Measurements from ENCODE around the gene ZFP69B. TPM values are rescaled to one million over a fixed set of nuclear protein-coding genes. Genes with fewer than 3 reads are reported as not detected.

ZFP69B gene
- total RNA-seq = 1.3 TPM
- long read RNA-seq, partial matches to known transcripts = 0 of 4 reads
- long read RNA-seq, other reads (novel, unspliced or antisense) = 1 of 4 reads

DNA sequence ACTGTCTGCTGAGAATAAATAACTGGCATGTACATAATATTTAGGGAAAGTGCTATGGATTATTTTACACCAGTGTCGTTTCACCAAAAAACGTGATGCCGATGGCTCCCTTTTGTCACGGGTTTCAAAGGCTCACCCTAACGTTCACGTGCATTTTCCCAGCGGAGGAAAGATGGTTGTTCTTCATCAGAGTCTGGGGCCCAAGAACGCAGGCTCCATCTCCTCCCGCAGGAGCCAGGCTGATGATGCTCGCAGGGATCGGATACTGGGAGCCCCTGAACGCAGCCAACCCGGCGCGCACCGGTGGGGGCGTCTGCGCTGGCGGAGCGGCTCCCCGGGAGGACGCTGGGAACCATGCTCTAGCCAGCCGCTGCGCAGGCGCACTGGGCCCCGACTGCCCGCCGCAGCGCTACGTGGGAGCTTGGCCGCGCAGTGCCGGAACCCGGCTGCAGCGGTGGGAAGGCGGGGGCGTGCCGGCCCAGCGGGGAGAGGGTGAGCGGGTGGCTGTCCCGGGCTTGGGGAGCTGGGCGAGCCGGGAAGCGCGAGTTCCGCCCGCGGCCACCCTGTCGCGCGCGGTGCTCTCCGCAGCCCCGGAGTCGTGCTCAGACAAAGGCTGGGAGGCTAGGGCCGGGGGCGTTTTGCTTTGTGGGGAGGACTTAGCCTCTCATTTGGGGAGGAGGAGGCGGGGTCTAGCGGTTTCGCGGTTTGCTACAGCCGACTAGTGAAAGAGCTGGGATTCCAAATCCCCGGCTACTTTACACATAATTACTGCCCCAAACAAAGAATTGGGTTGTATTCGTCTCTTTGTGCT is at the start of gene ZFP69B:
ZFP69B (plus strand) TSS at position 793 of the 811 bp plus-strand sequence. CDS start 486 bp downstream, outside the sequence.
- peak; percentile 100 for ATAC-seq (ENCODE audit: poor library complexity)
- intact Hi-C loops (cut with DNase I) = no loop called here
- peak; percentile 96 for DNase-seq

DNA sequence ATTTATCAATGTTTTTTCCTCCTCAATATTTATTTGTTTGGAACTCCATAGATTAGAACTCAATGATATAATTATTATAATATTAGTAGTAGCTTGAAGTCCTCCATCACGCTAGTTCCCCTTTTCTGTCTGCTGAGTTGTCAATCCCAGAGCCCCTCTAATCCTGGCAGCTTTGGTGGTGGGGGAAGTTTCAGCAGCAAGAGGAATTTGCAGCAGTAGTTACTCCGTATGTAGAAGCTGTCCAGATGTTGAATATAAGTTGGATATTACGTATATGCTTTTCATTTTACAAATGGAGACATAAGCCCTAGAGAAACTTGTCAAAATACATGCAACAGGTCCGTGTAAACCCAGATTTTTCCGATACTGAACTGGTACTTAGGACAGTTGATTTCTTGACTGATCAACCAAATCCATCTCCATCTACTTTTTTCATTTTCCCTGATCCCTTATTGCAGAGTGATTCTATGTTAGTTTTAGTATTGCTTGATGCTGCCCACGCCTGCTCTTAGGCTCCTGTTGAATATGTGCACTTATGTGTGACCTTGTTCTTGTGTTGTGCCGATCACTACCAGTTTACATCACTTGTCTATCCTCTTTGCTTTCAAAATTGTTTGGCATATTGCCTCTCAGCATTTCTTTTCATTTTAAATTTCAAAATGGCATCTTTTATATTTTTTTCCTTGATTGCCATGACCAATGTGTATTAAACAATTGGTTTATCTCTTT is 48.6 kb upstream of the ZFP69B start:
- ATAC-seq (ENCODE audit: poor library complexity) (no peak), DNase-seq (no peak)
- intact Hi-C loops (cut with DNase I) = loop anchor here (5.0 kb wide), 1 partner anchor 254 kb away; no protein-coding TSS in a partner anchor

DNA sequence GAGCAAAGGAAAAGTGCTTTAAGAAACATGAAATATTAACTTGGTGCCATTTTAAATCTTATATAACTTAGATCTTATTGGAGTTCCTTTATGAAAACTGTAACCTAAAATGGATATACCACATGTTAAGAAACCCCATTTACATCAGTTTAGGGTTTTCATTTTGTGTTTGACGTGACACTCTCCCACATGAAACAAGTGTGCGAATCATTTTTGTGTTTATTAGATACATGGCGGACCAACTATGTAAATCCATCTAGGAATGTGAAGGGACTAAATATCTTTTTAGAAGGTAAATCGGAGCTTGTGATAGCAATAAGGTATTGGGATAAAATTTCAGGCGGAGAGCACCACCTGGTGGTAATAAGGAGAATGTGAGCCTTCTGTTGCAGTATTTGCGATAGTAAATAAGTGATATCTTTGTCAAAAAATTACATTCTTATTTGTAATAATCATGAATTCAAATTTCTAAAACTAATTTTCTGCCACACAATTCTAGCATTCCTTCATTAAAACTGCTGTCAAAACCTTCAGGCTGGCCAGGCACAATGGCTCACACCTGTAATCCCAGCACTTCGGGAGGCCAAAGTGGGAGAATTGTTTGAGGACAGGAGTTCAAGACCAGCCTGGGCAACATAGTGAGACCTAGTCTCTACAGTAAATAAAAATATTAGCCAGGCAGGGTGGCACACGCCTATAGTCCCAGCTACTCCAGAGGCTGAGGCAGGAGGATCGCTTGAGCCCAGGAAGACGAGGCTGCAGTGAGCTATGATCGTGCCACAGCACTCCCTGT is 45.4 kb upstream of the ZFP69B start:
- peak; percentile 67 for ATAC-seq (ENCODE audit: poor library complexity)
- intact Hi-C loops (cut with DNase I) = loop anchor here (5.0 kb wide), 1 partner anchor 258 kb away; no protein-coding TSS in a partner anchor
- DNase-seq = no peak

DNA sequence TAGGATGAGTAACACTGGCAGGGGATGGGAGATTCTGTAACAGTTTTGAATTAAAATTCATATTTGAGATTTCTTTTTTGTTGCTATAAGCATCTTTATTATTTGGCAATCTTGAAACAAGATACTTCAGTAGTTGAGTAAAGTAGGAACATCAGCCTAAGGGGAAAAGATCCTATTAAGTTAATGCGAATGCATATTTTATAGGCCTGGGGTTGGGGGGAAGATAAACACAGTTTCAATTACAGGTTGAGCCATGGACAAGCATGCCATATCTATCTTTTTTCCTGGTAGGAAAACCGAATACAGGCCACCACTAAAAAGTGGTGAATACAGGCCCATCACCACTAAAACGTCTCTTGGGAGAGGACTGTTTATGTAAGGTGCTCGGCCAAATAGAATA is 44.5 kb upstream of the ZFP69B start:
- DNase-seq (no peak), ATAC-seq (ENCODE audit: poor library complexity) (no peak)
- intact Hi-C loops (cut with DNase I) = no loop called here

DNA sequence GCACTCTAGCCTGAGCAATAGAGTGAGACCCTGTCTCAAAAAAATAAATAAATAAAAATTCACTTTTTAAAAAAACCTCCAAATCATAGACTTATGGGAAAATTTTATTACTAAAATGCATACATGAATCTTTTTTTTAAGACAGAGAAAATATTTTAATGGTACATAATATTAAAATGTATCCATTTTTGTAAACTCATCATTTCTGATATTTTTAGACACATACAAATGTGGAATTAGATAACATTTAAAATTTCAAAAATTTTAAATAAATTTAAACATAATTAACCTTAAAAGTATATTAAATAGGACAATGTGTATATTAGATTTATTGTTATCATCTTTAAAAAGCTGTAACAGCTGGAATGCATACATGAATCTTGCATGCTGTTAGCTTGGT is 42.8 kb upstream of the ZFP69B start:
- DNase-seq = no peak
- intact Hi-C loops (cut with DNase I) = no loop called here
- no peak for ATAC-seq (ENCODE audit: poor library complexity)

DNA sequence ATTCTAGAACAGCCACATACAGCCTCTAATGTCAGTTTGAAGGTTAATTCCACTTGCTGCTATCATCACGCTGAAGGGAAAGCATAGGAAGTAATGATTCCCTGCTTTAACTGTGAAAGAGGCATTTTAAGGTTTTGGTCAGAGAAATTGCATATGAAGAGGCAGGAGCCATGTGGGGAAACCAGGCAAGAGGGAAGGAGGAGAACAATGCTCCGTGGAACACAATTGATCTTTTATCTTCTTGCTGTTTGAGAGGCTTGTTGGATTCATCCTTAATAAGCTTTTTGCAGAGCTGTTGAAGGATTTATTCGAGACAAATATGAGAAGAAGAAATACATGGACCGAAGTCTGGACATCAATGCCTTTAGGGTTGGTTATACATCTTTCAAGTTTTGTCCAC is 40.8 kb upstream of the ZFP69B start:
- ATAC-seq (ENCODE audit: poor library complexity) = no peak
- intact Hi-C loops (cut with DNase I) = no loop called here
- no peak for DNase-seq

DNA sequence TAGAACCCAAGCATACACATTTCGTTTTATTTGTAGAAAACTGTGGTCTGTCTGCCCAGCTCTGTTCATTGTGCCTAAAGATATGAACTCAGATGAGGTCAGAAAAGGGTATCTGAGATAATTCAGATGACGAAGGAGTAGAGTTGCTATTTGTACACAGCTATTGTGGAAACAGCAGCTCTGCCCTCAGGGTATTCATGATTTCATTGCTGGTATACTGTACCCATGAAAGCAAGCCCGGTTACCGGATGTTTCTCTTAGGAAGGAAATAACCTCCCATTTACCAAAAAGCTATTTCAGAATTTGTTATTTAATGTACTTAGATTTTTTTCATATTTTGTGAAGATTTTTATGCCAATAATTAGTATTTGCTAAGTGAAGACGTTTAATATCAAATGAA is 39.0 kb upstream of the ZFP69B start:
- no peak for DNase-seq
- ATAC-seq (ENCODE audit: poor library complexity) = no peak
- intact Hi-C loops (cut with DNase I) = no loop called here

DNA sequence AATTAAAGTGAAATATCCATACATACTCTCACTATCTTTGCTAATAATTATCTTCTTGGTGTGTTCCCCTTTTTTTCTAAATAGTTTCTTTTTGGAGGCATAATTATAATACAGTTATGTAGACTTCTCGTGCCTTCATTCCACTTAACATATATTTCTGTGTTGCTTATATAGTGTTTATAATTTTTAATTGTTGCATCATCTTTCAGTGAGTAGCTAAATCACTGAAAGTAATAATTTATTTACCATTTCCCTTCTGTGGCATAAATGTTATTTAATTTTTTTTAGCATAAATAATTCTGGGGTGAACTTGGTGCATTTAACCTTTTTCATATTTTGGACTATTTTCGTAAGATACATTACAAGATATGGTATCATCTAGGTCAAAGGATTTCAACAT is 38.4 kb upstream of the ZFP69B start:
- ATAC-seq (ENCODE audit: poor library complexity) (no peak), DNase-seq (no peak)
- intact Hi-C loops (cut with DNase I) = no loop called here

DNA sequence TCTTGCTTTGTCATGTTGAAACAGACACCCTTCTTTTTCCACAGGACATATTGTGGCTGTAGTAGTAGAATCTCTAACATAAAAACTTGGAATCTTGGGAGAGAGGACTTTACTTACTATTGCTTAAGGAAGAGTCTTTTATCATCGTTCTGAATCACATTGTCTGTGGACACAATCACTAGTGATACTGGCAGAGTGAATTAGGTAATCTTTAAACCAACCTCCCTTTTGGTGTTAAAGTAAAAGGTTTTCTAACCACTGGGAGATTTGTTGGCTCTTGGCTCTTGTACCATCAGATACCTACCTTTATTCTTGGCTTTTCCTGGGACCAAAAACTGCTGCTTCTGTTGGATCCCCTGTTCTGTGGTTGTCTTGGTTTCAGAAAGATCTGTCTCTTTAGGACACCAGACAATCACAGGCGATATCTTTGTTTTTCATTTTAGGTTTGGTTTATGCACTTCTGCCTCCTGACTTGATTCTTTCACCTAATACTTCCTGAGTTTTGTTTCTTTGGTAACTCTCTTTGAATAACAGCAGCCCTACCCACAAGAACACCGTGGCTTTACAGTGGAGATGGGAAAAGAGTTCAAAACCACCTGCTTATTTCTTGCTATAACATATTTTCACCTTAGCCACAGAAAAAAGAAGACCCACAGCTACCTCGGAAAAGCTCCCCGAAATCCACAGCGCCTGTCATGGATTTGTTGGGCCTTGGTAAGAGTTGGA is 36.6 kb upstream of the ZFP69B start:
- ATAC-seq (ENCODE audit: poor library complexity) (no peak), DNase-seq (no peak)
- intact Hi-C loops (cut with DNase I) = no loop called here

DNA sequence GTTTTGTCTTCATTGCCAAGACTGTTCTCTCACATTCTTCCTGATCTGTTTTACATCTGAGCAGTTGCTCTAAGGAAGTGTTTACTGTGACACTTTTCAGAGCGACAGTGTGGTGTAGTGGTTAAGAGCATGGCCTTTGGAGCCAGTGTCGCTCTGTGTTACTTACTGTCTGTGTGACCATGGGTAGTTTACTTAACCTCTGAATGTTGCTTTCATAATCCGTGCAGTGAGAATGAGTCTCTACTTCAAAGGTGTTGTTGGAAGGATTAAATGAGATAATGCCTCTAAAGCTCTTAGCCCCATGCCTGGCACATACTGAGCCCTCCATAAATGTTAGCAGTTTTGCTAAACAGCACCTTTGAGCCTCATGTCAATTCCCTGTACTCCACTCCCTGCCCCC is 35.9 kb upstream of the ZFP69B start:
- DNase-seq (no peak), ATAC-seq (ENCODE audit: poor library complexity) (no peak)
- intact Hi-C loops (cut with DNase I) = no loop called here

DNA sequence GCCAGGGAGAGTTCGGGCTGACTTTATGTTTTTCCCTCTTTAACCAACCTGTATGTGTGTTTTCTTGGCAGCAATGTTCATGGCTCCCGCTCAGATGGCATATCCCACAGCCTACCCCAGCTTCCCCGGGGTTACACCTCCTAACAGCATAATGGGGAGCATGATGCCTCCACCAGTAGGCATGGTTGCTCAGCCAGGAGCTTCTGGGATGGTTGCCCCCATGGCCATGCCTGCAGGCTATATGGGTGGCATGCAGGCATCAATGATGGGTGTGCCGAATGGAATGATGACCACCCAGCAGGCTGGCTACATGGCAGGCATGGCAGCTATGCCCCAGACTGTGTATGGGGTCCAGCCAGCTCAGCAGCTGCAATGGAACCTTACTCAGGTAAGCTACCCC is 33.6 kb upstream of the ZFP69B start:
- ATAC-seq (ENCODE audit: poor library complexity) = no peak
- intact Hi-C loops (cut with DNase I) = no loop called here
- no peak for DNase-seq

DNA sequence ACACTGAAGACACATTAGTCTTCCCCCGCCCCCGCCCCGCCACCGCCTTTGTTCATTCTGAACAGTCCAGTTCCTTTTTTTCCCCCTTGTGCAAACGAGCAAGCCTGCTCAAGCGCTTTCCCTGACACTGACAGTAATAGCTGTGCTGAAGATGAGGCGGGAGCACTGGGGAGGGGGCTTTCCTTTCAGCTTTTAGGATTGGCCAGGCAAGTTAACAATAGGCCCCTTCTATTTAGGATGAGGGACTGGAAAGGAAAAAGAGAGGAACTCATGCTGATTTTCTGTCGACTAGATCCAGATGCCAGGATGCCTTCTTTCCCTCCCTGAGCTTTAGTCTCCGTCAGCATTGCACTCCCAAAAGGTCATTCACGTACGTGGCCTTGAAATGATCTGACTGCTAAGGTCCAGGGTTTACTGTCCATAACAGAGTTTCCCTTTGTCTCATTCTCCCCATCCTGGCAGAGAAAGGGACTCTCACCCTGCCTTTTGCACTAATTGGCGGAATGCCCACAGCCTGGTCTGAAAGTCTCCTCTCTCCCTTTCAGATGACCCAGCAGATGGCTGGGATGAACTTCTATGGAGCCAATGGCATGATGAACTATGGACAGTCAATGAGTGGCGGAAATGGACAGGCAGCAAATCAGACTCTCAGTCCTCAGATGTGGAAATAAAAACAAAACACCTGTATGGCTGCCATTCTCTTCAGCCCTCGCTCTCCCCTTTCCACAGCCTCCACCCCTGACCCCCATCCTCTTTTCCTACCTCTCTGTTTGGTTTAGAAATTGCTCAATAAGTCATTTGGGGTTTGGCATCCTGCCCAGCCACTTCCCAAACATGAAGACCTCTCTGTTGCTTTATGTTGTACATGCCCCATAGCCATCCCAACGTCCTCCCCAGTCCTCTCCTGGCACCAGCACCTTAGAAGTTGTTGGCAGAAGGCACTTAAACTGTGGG is 28.6 kb upstream of the ZFP69B start:
- ATAC-seq (ENCODE audit: poor library complexity) = peak; percentile 19
- intact Hi-C loops (cut with DNase I) = no loop called here
- DNase-seq = no peak

DNA sequence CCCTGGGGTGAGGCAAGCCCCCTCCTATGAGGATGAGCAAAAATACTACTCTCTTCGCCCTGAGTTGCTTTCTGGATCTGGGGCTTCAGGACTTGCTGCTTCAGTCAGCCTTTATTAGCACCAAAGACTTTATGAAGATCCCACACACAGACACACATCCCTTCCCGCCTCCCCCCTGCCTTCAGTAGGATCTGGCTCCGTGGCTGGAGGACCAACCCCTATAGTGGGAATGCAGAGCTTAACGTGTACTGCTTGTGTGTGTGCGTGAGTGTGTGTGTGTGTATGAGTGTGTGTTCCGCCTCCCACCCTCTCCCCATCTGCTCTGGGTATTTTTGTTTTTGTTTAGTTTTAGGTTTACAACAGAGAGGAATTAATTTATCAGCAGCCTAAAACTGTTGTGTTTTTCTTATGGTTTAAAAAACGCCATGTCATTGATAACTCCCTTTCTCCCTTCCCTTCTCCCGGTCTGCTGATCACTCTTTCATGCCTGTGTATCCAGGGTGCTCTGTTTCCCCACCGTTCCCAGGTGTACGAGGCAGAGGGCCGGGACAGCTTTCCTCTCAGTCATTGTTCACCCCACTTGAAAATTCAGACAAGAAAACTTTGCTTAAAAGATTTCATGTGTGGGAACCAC is 27.5 kb upstream of the ZFP69B start:
- ATAC-seq (ENCODE audit: poor library complexity) = no peak
- no peak for DNase-seq
- intact Hi-C loops (cut with DNase I) = no loop called here

DNA sequence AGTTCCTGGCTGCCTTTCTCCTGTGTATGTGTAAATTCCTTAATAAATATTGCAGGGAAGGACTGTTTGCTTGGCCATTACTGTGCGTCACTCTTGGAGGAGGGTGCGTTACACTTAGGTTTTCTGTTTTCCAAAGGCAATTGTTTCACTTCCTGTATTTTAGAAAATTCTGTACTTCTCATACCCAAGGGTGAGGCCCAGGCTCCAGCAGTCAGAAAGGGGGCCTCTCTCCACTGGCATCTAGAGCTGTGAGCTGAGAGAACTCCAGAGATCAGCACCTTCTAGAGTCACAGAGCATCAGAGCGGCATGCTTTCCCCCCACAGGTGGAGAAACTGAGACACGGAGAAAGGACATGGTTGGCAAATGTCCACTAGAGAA is 27.0 kb upstream of the ZFP69B start:
- DNase-seq = no peak
- intact Hi-C loops (cut with DNase I) = no loop called here
- ATAC-seq (ENCODE audit: poor library complexity) = peak; percentile 49

DNA sequence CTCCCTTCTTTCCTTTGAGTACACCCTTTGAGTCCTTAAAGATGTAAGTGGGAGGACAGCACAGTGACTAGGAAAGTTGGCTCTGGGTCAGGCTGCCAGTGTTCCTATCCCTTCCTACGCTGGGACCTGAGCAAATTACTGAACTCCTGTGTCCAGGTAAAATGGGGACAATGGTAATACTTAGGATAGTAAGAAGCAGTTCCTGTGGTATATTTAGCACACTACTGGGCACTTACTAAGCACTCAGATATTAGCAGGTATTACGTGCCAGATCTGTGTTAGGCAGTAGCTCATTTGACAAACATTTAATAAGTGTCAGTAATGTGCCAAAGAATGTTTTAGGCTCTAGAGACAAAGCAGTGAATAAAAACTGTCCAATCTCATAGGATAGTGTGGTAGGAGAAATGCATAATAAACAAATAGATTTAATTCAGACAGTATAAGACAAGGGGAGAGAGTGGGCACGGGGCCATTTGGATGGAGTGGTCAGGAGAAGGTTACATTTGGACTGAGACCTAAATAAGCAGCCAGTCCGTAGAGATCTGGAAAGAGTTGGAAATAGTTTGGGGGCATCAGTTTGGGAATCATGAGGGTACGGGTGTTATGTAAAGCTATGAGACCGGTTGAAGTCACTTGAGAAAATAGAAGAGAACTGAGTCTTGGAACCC is 26.2 kb upstream of the ZFP69B start:
- no peak for DNase-seq
- intact Hi-C loops (cut with DNase I) = no loop called here
- ATAC-seq (ENCODE audit: poor library complexity) = peak; percentile 77

DNA sequence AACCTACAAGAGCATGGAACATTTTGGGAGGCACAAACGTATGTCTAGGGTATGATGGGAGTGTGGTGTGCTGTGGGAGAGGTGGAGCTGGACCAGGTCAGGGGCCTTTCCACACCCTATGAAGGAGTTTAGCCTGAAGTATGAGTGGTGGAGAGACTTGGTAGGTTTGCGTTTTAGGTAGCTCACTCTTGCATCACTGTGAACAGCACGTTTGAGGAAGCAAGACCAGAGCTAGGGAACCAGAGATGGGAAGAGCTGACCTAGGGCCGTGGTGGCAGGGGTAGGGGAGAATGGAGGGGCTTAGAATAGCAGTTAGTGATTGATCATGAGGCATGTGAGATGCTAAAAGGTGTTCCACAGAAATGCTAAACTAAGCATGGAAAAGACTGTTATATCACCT is 25.1 kb upstream of the ZFP69B start:
- intact Hi-C loops (cut with DNase I) = no loop called here
- DNase-seq = no peak
- no peak for ATAC-seq (ENCODE audit: poor library complexity)

DNA sequence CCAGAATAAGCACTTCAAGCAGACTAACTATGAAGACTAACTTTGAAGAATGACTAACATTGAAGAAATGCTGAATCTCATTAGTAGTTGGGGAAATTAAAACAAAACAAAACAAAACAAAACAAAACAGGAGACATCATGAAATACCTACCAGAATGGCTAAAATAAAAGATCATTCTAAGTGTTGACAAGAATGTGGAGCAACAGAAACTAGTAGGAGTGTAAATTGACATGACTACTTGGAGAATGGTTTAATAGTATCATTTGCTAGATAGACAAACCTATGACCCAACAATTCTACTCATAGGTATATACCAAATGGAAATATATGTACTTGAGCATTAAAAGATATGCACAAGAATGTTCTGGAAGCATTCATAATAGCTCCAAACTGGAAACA is 18.9 kb upstream of the ZFP69B start:
- intact Hi-C loops (cut with DNase I) = no loop called here
- no peak for DNase-seq
- ATAC-seq (ENCODE audit: poor library complexity) = no peak
